ENCODE results near the gene SBF2. TPM values are rescaled to one million over a fixed set of nuclear protein-coding genes. Genes with fewer than 3 reads are reported as not detected.
"Not testable (repeated sequence)": the region's sequence is repeated elsewhere in the genome, so short reads cannot be mapped to it uniquely, and the experiment has no call there.

Gene SBF2
- polyA plus RNA-seq, 3 donors, result 50.0 to 53.0 (median 51.4) TPM

DNA sequence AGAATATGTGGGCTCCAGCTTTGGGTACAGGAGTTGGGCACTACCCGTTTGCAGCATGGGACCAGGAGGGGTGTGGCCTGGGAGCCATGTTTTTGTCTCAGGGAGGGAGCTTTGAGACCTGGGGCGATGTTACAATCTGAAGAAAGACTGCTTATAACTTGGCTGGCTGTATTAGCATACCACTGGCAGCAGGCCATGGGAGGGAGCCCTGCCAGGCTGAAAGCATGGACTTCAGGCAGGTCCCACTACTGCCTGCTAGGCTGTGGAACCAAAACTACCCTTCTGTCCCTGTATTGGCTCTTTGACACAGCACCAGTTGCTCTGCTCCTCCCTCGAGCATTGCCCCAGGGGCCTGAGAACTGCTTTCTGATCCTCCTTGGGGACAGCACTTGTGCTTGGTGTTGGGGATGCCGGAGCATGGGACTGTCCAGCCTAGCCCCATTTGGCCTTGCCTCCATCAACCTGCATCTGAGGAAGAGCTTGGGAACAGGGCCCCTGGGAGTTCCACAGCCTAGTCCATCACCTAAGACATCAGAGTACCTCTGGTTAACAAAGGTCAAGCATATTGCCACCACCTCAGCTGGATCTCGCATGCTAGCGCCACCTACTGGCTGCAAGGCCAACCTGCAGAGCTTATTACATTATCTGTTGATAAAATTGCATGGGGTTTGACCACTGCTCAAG lies 217.4 kb downstream of the SBF2 start:
- DNase-seq (ENCODE audit: low read depth in 3 of 3, low spot score in 2 of 3), result no peak

DNA sequence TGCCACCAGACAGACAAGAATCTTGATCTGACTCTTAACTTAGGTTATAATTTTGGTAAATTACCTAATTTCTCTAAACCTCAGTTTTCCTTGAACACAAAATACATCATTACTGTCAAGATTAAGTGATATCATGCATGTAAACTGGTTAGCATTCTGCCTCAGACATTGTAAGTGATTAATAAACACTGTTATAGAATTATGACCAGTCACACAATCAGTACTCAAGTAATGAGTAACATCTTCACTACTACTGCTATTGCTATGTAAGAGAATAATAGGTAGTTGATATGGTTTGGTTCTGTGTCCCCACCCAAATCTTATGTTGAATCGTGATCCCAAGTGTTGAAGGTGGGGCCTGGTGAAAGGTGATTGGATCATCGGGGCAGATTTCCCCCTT lies 218.9 kb downstream of the SBF2 start:
- DNase-seq (ENCODE audit: low read depth in 3 of 3, low spot score in 2 of 3), result no peak

DNA sequence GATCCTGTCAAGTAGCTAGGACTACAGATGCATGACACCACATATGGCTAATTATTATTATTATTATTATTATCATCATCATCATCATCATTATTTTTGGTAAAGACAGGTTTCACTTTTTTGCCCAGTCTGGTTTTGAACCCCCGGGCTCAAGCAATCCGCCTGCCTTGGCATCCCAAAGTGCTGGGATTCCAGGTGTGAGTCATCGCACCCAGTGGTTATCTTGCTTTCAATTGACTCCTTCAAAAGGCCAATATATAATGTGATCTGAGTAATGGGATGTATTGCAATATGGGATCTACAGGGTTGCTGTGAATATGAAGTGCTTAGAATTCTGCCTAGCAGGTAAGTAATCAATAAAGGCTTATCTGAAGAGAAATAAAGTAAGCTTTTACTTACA lies 221.2 kb downstream of the SBF2 start:
- no peak for DNase-seq (ENCODE audit: low read depth in 3 of 3, low spot score in 2 of 3)

DNA sequence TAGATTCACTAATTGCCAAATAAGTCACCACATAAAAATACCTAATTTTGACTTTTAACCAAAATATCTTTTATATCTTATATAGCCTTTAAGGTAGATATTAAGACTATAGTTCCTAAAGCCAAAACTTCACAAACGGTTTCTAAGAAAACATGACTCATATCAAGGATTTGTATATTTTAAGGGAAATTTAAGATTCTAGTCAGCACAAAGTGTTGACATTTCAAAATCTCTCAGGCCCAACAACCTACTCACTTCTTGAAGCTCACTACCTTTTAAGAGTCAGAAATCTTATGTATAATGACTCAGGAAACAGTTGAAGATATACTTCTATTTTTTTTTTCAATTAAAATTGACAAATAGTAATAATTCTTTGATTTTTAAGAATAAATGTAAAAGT lies 221.9 kb downstream of the SBF2 start:
- no peak for DNase-seq (ENCODE audit: low read depth in 3 of 3, low spot score in 2 of 3)

DNA sequence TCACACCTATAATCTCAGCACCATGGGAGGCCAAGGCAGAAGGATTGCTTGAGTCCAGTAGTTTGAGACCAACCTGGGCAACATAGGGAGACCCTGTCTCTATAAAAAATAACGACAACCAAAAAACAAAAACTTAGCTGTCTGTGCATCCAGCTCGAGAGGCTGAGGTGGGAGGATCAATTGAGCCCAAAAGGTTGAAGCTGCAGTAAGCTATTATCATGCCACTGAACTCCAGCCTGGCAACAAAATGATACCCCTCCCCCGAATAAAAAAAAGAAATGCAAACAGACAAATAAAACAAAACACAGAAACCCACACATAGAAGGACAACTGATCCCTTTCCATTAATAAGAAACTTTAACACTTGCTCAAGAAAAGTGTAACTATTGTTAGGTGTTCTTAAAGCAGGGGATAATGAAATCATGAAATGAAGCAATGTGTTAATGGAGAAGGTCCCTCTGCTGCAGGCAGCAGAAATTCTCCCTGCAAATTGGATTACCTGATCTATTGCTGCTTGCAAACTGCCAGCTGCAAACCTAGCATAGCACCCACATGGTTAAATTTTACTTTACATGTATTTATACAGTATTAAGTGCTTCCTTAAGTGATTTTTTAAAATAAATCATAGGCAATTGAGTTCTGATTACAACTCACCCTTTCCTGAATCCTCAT lies 226.3 kb downstream of the SBF2 start:
- DNase-seq (ENCODE audit: low read depth in 3 of 3, low spot score in 2 of 3), result no peak

DNA sequence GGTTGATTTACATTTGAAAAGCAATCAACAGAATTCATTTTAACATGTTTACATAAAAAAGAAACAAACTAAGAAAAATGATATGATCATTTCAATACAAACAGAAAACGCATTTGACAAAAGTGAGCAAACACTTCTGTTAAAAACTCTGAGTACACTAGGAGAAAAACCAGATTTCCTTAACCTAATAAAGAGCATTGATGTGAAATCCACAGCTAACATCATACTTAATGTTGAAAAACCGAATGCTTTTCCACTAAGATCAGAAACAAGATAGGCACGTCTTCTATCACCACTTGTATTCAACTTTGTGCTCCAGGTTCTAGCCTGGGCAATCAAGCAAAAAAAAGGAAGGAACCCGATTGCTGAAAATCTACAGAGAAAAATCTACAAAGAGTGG lies 227.6 kb downstream of the SBF2 start:
- no peak for DNase-seq (ENCODE audit: low read depth in 3 of 3, low spot score in 2 of 3)

DNA sequence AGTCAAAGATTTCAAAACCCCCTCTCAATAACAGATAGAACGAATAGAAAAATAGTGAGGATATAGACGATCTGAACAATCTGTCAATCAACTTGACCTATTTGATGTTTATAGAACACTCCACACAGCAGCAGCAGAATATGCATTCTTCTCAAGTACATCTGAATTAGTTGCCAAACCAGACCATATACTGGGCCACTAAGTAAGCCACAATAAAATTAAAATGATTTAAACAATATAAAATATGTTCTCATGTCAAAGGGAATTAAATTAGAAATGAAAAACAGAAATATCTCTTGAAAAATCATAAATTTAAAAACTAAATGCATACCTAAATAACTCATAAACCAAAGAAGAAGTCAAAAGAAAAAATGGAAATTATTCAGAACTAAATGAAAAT lies 229.2 kb downstream of the SBF2 start:
- no peak for DNase-seq (ENCODE audit: low read depth in 3 of 3, low spot score in 2 of 3)

DNA sequence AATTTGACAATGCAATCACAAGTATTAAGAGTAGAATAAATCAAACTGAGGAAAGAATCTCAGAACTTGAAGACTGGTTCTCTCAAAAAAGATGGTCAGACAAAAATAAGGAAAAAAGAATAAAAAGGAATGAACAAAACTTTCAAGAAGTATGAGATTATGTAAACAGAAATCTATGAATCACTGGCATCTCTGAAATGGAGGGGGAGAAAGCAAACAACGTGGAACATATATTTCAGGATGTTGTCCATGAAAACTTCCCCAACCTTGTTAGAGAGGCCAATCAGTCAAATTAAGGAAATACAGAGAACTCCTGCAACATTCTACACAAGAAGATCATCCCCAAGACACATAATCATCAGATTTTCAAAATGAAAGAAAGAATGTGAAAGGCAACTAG lies 235.7 kb downstream of the SBF2 start:
- DNase-seq (ENCODE audit: low read depth in 3 of 3, low spot score in 2 of 3), result no peak

DNA sequence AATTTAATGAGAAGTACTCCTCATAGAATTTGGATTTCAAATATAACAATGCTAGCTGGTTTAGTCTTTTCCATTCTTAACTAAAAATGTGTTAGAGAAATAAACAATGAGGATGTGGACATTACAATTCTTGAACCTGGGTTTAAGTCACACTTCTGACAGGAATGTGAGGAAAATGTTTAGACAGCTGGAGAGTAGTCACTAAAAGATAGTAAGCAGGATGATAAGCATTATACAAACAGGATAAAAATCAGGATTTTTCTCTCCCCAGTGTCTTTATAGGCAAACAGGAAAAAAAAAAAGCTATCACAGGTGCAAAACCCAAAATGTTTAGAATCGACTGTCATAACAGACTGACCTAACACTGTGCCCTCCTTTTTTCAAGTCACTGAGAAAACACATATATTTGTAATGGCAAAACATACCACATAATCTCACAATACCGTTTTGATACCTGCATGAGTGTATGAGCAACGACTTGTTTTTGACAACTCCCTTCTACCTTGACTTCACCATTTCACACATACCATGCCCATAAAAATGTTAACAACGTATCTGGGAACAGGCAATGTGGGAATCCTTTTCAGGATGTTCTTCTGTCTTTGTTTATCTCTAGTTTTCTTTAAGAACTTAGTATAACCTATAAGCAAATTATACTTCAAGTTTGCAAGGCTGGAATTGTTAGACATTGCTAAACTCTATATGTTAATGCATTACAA lies 242.0 kb downstream of the SBF2 start:
- no peak for DNase-seq (ENCODE audit: low read depth in 3 of 3, low spot score in 2 of 3)

DNA sequence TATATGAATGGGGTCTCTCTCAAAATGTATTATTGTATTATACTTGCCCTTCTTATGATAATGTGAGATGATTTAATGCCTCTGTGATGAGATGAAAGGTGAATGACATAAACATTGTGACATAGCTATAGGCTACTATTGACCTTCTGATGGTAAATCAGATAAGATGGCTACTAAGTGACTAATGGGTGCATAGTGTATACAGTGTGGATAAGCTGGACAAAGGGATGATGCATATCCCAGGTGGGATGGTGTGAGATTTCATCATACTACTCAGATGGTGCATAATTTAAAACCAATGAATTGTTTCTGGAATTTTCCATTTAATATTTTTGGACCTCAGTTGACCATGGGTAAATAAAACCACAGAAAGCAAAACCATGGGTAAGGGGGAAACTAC lies 243.5 kb downstream of the SBF2 start:
- no peak for DNase-seq (ENCODE audit: low read depth in 3 of 3, low spot score in 2 of 3)

DNA sequence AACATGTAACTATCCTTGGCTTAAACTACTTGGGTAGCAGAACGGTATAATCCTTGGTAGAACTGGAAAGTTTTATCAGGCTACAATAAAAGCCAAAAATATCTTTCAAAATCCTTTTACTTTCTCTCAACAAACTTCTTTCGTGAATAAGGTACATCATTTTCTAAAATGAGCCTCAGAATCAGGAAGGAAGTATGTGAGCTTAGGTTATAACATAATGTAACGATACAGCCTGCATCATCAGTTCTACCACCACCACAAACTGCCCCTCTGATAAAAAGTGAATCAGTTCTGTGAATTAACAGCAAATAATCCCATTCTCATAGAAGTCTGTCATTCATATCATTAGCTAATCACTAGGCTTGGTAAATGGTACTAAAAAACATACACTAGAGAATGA lies 244.3 kb downstream of the SBF2 start:
- no peak for DNase-seq (ENCODE audit: low read depth in 3 of 3, low spot score in 2 of 3)

DNA sequence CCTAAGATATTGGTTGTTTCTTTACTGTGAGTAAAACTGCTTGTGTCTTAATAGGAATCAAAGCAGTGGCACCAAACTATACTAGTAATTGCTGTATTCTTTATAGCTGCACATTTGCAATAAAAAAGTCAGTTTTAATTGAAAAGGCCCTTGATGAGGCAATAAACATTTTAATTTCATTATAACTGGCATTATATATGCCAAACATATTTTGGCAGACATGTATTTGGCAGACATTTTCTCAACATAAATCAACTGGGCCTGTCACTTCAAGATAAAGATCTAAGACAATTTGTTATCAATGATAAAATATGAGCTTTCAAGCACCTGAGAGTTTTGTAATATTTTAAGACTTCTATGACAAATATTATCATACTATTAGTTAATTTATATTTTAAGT lies 245.7 kb downstream of the SBF2 start:
- no peak for DNase-seq (ENCODE audit: low read depth in 3 of 3, low spot score in 2 of 3)

DNA sequence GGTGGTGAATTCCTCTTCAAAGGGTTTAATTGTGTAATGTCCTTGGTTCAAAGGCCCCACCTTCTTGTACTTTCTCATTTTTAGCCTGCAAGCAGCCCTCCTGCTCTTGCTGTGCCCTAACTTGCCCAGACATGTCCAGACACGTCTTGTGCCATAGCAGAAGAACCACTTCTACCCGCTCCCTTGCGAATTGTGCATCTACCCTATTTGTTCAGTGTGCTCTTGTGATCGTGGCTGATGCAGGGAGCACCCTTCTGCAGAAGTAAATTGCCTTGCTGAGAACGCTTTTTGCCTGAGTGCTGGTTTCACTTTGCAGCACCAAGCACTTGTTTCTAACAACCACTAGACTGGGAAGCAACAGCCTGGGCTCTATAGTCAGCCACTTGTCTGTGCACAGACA lies 249.4 kb downstream of the SBF2 start:
- no peak for DNase-seq (ENCODE audit: low read depth in 3 of 3, low spot score in 2 of 3)

DNA sequence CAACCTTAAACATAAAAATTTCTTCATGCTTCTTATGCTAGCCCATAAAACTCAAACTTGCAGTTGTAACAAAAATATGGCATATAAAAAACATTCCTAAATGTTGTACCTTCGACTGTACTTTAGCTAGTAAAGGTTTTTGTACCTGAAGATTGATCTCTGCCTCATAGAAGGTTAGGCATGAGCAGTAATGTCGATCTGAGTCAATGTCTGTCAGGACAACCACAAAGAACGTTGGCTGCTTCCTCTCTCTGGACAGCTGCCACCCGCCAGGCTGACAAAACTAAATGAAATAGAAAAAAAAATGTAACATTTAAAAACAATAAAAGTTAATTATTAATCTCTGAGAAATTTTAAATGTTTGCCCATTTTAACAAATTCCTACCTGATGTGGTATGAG lies 251.3 kb downstream of the SBF2 start:
- DNase-seq (ENCODE audit: low read depth in 3 of 3, low spot score in 2 of 3), result no peak

DNA sequence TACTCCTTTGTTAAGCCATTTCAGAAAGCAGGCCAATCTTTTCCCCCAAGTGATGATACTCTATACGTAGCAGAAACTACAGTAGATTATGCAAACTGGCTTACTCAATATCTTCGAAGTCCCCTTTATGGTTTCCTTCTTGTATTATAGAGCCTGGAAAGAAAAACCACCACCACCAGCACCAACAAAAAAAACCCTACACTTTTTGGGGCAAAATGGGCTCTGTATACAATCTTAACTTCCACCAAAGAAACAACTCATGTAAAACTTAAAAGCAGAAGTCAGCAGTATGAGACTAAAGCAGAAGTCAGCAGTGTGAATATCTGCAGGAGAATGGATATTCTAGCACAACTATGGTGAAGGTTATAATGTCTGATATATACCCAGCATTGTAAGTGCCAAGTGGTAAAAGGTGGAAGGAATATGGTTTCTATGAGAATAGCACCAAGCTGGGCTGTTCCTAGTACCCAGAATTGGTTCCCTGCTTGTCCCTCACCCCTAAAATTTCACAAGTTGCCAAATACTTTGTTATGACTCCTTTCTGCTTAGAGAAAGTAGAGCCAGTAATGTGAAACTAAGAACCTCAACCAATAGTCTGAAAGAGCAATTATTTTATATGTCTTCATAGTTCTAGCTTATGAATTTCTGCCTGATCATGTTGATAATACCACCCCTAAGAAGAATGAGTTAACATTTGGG lies 252.1 kb downstream of the SBF2 start:
- DNase-seq (ENCODE audit: low read depth in 3 of 3, low spot score in 2 of 3), result no peak

DNA sequence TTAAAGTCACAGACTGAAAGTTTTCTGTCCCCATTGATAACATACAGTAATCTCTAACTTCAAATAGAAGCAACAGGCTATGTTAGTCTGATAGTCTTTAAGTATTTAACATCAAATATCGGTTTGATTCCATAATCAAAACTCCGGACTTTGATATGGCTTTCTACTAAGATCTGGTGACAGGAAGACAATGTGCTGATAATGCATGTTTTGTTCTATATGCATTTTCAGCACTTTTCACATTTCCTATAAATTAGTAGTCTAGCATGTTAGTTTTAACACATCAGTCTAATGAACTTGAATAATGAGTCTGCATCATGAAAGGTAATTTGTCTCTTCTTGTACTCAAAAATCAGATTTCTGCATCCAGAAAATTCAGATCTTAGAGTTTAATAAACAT lies 252.7 kb downstream of the SBF2 start:
- no peak for DNase-seq (ENCODE audit: low read depth in 3 of 3, low spot score in 2 of 3)

DNA sequence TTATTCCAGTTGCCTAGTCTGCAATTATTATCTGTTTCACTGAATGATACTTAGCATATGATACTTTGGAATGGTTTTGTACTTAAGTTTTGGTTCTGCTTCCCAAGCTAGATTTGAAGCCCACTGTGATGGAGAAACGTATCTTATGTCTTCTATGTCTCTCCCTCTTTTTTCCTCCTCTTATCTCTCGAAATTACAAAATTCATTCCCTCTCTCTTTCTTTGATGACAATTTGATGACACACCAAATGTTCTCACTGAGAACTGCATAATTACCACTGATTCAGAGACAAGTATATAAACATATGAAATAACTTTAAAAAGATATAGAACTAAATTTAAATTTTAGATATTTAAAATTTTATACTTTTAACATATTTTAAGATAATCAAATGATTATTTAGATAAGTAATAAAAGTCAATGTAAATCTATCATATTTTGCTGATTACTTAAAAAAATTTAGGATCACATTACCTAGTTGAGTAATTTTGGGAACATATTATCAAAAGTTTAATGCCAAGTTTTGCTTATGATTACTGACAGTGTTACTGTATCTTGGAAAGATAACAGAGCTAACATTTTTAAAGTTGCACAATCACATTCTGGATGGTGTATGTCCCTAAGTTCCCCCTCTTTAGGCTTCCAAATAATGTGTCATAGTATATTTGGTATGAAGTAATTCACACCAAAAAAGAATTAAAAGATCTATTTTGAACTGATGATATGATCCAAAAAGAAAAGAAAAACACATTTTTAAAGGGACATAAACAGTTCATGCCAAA lies 255.3 kb downstream of the SBF2 start:
- no peak for DNase-seq (ENCODE audit: low read depth in 3 of 3, low spot score in 2 of 3)

DNA sequence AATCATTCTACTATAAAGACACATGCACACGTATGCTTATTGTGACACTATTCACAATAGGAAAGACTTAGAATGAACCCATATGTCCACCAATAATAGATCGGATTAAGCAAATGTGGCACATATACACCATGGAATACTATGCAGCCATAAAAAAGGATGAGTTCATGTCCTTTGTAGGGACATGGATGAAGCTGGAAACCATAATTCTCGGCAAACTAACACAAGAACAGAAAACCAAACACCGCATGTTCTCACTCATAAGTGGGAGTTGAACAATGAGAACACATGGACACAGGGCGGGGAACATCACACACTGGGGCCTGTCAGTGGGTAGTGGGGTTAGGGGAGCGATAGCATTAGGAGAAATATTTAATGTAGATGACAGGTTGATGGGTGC lies 258.1 kb downstream of the SBF2 start:
- DNase-seq (ENCODE audit: low read depth in 3 of 3, low spot score in 2 of 3), result not testable (repeated sequence)

DNA sequence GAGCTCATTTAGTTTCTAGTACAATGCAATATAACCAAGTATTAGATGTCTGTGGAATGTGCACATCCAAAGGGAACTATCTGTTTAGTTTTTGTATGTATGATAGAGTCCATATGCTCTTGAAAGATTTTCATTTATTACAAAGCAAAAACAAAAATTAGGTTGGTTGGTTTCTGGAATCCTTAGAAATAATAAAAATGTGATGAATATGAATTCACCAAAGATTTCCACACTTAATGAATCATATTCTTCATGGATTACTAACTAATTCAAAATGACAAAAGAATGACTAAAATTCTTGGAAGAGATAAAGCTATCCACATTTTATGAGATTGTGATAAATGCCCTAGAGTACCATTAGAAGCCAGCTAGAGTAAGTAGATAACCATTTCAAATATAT lies 261.1 kb downstream of the SBF2 start:
- no peak for DNase-seq (ENCODE audit: low read depth in 3 of 3, low spot score in 2 of 3)

DNA sequence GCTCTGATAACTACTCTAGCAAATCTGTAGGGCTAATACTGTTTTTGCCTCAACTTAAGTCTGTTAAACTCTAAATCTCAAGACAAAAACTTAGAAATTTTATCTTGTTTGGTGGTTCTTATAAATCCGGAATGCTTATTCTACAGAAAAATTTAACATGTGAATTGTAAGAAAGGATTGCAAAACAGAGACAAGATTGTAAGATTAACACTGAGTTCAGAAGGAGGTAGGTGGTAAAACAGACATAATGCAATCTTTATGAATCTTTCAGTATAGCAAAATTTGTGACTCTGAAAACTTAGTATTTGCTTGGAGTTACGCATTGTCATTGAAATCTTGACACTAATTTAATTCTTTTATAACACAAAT lies 263.9 kb downstream of the SBF2 start:
- no peak for DNase-seq (ENCODE audit: low read depth in 3 of 3, low spot score in 2 of 3)

All from right renal cortex interstitium (tissue), 3 donors.